Heart right ventricle (tissue), 16 donors: ENCODE measurements around the gene ATXN1. TPM values are rescaled to one million over a fixed set of nuclear protein-coding genes. Genes with fewer than 3 reads are reported as not detected.
A peak's percentile ranks its signal among the peaks of the same experiment; 100 is the strongest.

Experiments
- ATAC-seq, 8 donors: fragments of 200-7000 bp; cut with Tn5 transposase; one replicate each; pipeline ENCODE4 v1.9.1; 2020; ENCODE audit warnings: mild to moderate bottlenecking in 8 of 8, moderate library complexity in 8 of 8, moderate number of reproducible peaks in 1 of 8
- DNase-seq, 2 donors: peaks; one replicate each; pipeline ENCODE4 v3.0.0-alpha.2; 2020
- H3K27ac ChIP-seq, 10 donors: fragments of 200-600 bp; sonication (generic) in 2 of 10; one replicate each; pipeline versions ENCODE4 v1.5.0 to v1.8.0; 2020 to 2022; ENCODE audit warnings: mild to moderate bottlenecking in 3 of 10
- H3K27me3 ChIP-seq, 7 donors: fragments of 200-600 bp; one replicate each; pipeline ENCODE4 v1.8.0; 2021 to 2022; ENCODE audit warnings: mild to moderate bottlenecking in 2 of 7
- H3K36me3 ChIP-seq, 9 donors: fragments of 200-600 bp; sonication (generic) in 1 of 9; one replicate each; pipeline versions ENCODE4 v1.5.0 to v1.8.0; 2020 to 2022; ENCODE audit warnings: mild to moderate bottlenecking in 2 of 9
- H3K4me1 ChIP-seq, 9 donors: fragments of 200-600 bp; sonication (generic) in 1 of 9; one replicate each; pipeline versions ENCODE4 v1.5.0 to v1.8.0; 2020 to 2022; ENCODE audit warnings: mild to moderate bottlenecking in 4 of 9
- H3K4me3 ChIP-seq, 10 donors: fragments of 200-600 bp; sonication (generic) in 2 of 10; one replicate each; pipeline versions ENCODE4 v1.5.0 to v1.8.0; 2020 to 2022; ENCODE audit warnings: mild to moderate bottlenecking in 7 of 10, moderate library complexity in 2 of 10
- H3K9me3 ChIP-seq, 11 donors: fragments of 200-600 bp in 10 of 11; sonication (generic) in 2 of 11; one replicate each; pipeline versions ENCODE4 v1.5.0 to v1.8.0; 2013 to 2022; ENCODE audit warnings: mild to moderate bottlenecking in 2 of 11, control low read depth in 1 of 11, moderate library complexity in 1 of 11
- CTCF ChIP-seq, 9 donors: fragments of 200-600 bp; sonication (generic) in 2 of 9; IDR thresholded peaks; one replicate each; pipeline versions ENCODE4 v1.5.0 to v1.8.0; 2021 to 2022; ENCODE audit warnings: antibody characterized with exemption in 9 of 9, mild to moderate bottlenecking in 5 of 9, moderate library complexity in 1 of 9
- WGBS, 2 donors: extraction: QIAGEN DNeasy Blood & Tissue Kit; methylation state at CpG; one replicate each; pipeline ENCODE4 v1.1.7; 2013; ENCODE audit warnings: inconsistent platforms in 1 of 2; 5-methylcytosine and 5-hydroxymethylcytosine counted together
- intact Hi-C, 10 donors: fragments of 100-400 bp; cut with DNase I; formaldehyde crosslinking; loops; one replicate each; pipeline versions ENCODE4 v1.11.1 to v1.14.2; 2022
- polyA plus RNA-seq, 2 donors: library from polyadenylated mRNA; stranded (reverse); fragments of 200-250 nt; gene quantifications; one replicate each; pipeline ENCODE4 v1.2.3, GENCODE V29; 2013
- total RNA-seq, 10 donors: library from RNA; stranded (reverse); fragmentation: NEBNext Ultra II Directional in 3 of 10; extraction: Animal tissue kit (Norgen Biotek cat#: 25700) in 3 of 10; gene quantifications; one replicate each; pipeline versions ENCODE4 v1.2.1 to v1.2.4, GENCODE V29; 2021 to 2023
- donor health status: Arrhythmogenic right ventricular cardiomyopathy.
- donor health status: ischemic (EF 13 %, LVEDD 7.1; RV severe dilation, severe dysfunction).
- donor health status: healthy with polysubstance abuse.
- donor health status: DM: no; HTN: yes; CAD: no.
- donor health status: DM: no; HTN: no; CAD: no.
- donor health status: ischemic (EF 25% LVEDD 6.9; RV normal size, moderate dysfunction).
- donor health status: ischemic (EF 25% LVEDD 5.7; RV mildly dilated, moderate dysfunction).
- donor health status: healthy.
- donor health status: DM: yes; HTN: yes; CAD: no.
- donor health status: Ischemic cardiomyopathy.
- donor health status: ischemic (EF 35%, LVEDD 5.7; RV mildly dilated, moderate dysfunction).
- donor health status: nonischemic (EF 11% LVEDD 7.7; RV severe dilation, severe dysfunction).
- donor health status: DM: yes; HTN: yes; CAD: no.
- donor health status: PGD.
- donor health status: ischemic (EF 29% LVEDD 5.4; RV normal size, mild dysfunction).
- donor health status: nonischemic (EF 23%, LVEDD 6.1; RV moderate dilation, normal function).

Gene ATXN1
- total and polyA plus RNA-seq, 12 donors = 4.1 to 46.5 (median 40.3) TPM

- ATAC-seq = peak in 1 of 8 donors; percentile 1
- TF ChIP-seq CTCF (IDR thresholded peaks at IDR 0.05) = no peak
- H3K27ac ChIP-seq = peak overlapping the region in 9 of 10 donors; percentile 18 to 95 (median 89)
- no peaks in the 10 kb centered on the region for H3K36me3 ChIP-seq
- 60 to 72% methylated on average over 6 of the region's 6 CpGs for WGBS, 2 donors
- no peak overlapping the region for H3K4me3 ChIP-seq
- no peaks in the 10 kb centered on the region for H3K9me3 ChIP-seq
- intact Hi-C loops = no loop called here
- peaks cover 22 to 71% (median 55%) of the 10 kb centered on the region in 9 donors for H3K4me1 ChIP-seq
- DNase-seq = no peak
- H3K27me3 ChIP-seq = no peaks in the 10 kb centered on the region
Measured at GRCh38 chr6:16318538-16318937, 442.7 kb downstream of the ATXN1 start.

GRCh38 chr6:16316741-16317251, 444.5 kb downstream of the ATXN1 start:
- H3K27me3 ChIP-seq = no peaks in the 10 kb centered on the region
- no peak for ATAC-seq
- intact Hi-C loops = no loop called here
- no peaks in the 10 kb centered on the region for H3K9me3 ChIP-seq
- peak overlapping the region in 5 of 10 donors; percentile 17 to 93 (median 92) for H3K27ac ChIP-seq
- DNase-seq = no peak
- WGBS, 2 donors = 34 to 46% methylated on average over 7 of the region's 7 CpGs
- H3K4me1 ChIP-seq = peaks cover 18 to 54% (median 40%) of the 10 kb centered on the region in 9 donors
- no peak overlapping the region for H3K4me3 ChIP-seq
- TF ChIP-seq CTCF (IDR thresholded peaks at IDR 0.05) = peak; percentile 61 to 88 (median 81)
- H3K36me3 ChIP-seq = no peaks in the 10 kb centered on the region

DNA sequence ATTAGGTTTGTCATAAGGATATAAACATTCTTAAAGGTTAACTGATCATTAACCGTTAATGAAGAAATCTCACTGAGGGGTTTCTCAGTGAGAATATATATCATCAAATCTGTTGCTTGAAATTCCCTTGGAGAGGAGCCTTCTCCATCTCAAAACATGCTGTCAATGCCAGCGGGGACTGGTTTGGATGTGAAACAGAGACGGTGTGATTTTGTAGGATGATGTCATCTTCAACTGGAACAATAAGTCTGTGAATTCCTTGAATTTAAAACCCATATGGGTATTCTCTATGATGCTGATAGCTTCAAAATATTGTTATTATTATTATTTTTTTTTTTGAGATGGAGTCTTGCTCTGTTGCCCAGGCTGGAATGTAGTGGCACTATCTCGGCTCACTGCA, 447.0 kb downstream of the ATXN1 start:
- ATAC-seq = no peak
- Histone ChIP-seq H3K27ac (no peak overlapping the region), H3K4me1 (peaks cover 4 to 36% (median 18%) of the 10 kb centered on the region in 9 donors), H3K27me3 (no peaks in the 10 kb centered on the region), H3K4me3 (no peak overlapping the region), H3K9me3 (no peaks in the 10 kb centered on the region), H3K36me3 (peaks cover 0 to 8% (median 0%) of the 10 kb centered on the region in 9 donors)
- intact Hi-C loops = no loop called here
- no peak for TF ChIP-seq CTCF (IDR thresholded peaks at IDR 0.05)
- 86 to 88% methylated on average over 4 of the region's 4 CpGs for WGBS, 2 donors
- no peak for DNase-seq

DNA sequence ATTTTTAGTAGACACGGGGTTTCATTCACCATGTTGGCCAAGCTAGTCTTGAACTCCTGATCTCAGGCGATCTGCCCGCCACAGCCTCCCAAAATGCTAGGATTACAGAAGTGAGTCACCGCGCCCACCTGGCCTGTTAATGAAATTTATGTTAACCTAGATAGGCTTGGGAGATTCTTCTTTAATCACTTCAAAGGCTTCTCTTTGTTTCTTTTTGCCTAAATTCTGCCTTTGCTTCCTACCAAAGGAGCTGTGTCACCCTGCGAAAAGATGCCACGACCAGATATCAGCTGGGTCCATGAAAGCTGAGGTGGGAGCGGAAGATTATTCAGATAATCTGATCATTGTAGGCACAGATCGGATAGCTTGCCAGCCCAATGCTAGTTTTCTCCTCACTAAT, 447.5 kb downstream of the ATXN1 start:
- no peak overlapping the region for H3K4me3 ChIP-seq
- H3K9me3 ChIP-seq = no peaks in the 10 kb centered on the region
- TF ChIP-seq CTCF (IDR thresholded peaks at IDR 0.05) = no peak
- no peak for DNase-seq
- no peak for ATAC-seq
- intact Hi-C loops = no loop called here
- 93 to 98% methylated on average over 9 of the region's 9 CpGs for WGBS, 2 donors
- H3K4me1 ChIP-seq = peaks cover 2 to 30% (median 15%) of the 10 kb centered on the region in 9 donors
- peaks cover 0 to 13% (median 0%) of the 10 kb centered on the region in 9 donors for H3K36me3 ChIP-seq
- no peak overlapping the region for H3K27ac ChIP-seq
- no peaks in the 10 kb centered on the region for H3K27me3 ChIP-seq
